HL-60 (cell line): ENCODE measurements around the gene RPAP3.

Experiments used
- DNase-seq, 2 experiments: peaks; one replicate each; pipeline ENCODE4 v3.0.0-alpha.2; 2010 to 2020; ENCODE audit warnings: low read depth in 1 of 2, low spot score in 1 of 2
- H3K27ac ChIP-seq: fragments of 250-450 bp; sonication (Bioruptor Pico); replicated peaks from 2 replicates; pipeline ENCODE4 v1.5.1; 2020; ENCODE audit warnings: mild to moderate bottlenecking, moderate library complexity
- H3K27me3 ChIP-seq: fragments of 250-450 bp; sonication (Bioruptor Pico); 2 replicates; pipeline ENCODE4 v1.5.1; 2021; ENCODE audit warnings: mild to moderate bottlenecking, moderate library complexity; ENCODE audit not compliant: insufficient read depth, poor library complexity, severe bottlenecking
- H3K4me3 ChIP-seq: replicated peaks from 2 replicates; pipeline ENCODE4 v1.5.1; 2011; ENCODE audit warnings: mild to moderate bottlenecking, control low read depth, low read length; ENCODE audit not compliant: insufficient read depth
- CTCF ChIP-seq: IDR thresholded peaks from one replicate; pipeline ENCODE4 v1.5.1; 2011; ENCODE audit warnings: low read length, control low read depth, inconsistent platforms; ENCODE audit not compliant: insufficient read depth
- GABPA ChIP-seq: IDR thresholded peaks from 2 replicates; pipeline ENCODE4 v1.6.1; 2012; ENCODE audit warnings: low read depth
- POLR2AphosphoS5 ChIP-seq: IDR thresholded peaks from 2 replicates; pipeline ENCODE4 v1.6.1; 2012; ENCODE audit warnings: low read depth
- REST ChIP-seq: IDR thresholded peaks from 2 replicates; pipeline ENCODE4 v1.6.1; 2012; ENCODE audit warnings: low read depth; ENCODE audit not compliant: insufficient replicate concordance
- SPI1 ChIP-seq: IDR thresholded peaks from 2 replicates; pipeline ENCODE4 v1.6.1; 2012; ENCODE audit warnings: low read depth, mild to moderate bottlenecking, borderline replicate concordance

RPAP3 gene

GRCh38 chr12:47705229-47705565, 633 bp downstream of the RPAP3 start:
- DNase-seq: no peak
- TF ChIP-seq GABPA (no peak), SPI1 (no peak), CTCF (no peak), REST (no peak), POLR2AphosphoS5 (no peak)
- Histone ChIP-seq H3K4me3 (peak overlapping the region; percentile 90), H3K27me3 (no peaks in the 10 kb centered on the region), H3K27ac (peak overlapping the region; percentile 90)

- no peak for DNase-seq
- H3K27ac ChIP-seq: no peak overlapping the region
- TF ChIP-seq SPI1 (no peak), POLR2AphosphoS5 (no peak), GABPA (no peak), CTCF (no peak), REST (no peak)
- H3K27me3 ChIP-seq: no peaks in the 10 kb centered on the region
- peak overlapping the region; percentile 90 for H3K4me3 ChIP-seq
Measured at GRCh38 chr12:47704719-47705118, 1.1 kb downstream of the RPAP3 start.

GRCh38 chr12:47700263-47700662, 5.6 kb downstream of the RPAP3 start:
- DNase-seq: no peak
- Histone ChIP-seq H3K27ac (no peak overlapping the region), H3K27me3 (no peaks in the 10 kb centered on the region), H3K4me3 (no peak overlapping the region)
- TF ChIP-seq REST (no peak), GABPA (no peak), SPI1 (no peak), POLR2AphosphoS5 (no peak), CTCF (no peak)
